ENCODE data around the gene SYCP2.
A peak's percentile ranks its signal among the peaks of the same experiment; 100 is the strongest.

SYCP2 gene

DNA sequence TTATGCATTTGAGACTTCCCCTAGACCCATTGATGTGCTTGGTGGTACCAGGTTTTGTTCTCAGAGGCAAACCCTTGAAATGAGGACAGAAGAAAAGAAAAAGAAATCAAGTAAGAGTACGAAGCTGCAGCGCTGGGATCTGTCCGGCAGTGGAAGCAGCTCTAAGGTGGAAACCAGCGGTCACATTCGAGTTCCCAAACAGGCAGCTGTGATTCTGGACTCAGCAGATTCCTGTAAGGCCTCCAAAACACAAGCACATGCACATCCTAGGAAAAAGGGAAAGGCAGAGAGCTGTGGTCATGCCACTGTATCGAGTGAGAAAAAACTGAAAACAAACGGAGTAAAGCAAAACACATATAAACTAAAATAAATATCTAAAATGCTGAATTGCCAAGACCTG is 11.3 kb upstream of the SYCP2 start:
- DNase-seq, result peak in 1 of 2 experiments; percentile 33

DNA sequence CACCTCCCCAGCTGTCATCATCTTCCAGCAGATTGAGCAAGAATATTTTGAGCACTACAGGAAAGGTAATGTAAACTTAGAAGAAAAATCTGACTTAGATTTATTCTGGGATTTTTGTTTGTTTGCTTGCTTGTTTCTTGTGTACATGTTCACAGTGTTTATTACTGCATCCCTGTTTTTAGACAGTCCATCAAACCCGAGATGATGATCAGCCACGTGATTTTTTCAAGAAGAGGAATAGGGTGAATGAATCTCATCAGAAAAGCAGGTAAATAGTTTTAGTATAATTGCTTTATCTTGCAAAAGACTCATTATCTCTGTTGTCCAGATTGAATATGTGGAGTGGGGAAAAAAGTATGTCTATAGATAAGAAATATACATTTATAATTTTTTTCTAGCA is 8.8 kb upstream of the SYCP2 start:
- DNase-seq, result no peak

DNA sequence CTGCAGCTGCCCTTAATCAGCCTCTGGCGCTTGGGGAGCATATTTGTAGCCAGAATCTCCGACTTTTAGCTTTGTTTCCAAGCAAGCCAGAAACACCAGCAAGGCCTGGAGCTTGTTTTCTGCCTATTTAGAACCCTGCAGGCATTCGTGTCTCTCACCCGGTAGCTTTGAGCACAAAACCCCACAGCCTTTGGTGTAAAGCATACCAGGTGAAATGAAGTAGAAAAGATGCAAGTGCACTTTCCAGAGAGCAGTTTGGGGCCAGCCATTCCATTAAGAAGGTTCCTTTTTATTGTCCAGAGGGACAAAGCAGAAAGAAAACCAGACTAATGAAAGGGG is 7.5 kb upstream of the SYCP2 start:
- DNase-seq, result no peak

DNA sequence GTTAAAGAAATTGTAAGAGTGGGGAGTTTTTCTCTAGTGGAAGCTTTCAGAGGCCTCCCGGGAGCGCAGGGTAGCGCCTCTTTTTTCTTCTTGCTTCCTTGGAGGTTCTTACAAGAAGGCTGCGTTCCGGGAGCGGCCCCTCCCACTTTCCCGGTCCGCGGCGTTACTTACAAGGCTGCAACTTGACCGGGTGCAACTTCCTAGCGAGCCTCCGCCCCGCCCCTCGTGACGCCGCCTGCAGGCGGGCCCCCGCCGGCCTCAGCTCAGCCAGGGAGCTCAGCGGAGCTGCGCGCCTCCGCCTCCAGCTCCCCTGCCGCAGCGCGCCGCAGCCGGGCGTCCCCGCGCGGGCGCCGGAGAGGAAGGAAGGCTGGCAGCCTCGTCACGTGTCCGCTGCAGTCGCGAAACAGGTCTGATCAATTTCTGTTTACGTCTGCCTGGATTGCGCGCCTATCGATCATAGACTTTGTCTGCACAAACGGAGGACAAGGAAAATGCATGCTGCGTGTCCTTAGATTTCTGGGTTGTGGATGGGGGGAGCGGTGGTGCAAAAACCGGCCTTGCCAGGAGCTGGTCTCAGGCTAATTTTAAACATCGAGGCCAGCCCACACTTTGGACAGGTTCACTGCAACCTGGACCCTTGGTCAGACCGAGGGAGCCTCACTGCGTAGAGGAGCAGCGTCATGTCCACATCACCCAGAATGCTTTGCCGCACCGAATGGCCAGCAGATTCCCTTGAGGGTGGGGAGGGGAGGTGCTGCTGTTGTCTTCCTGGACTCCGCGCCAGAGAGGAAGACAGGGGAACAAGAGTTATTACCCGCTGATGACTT is 6.9 kb upstream of the SYCP2 start, which contains the start of the genes FAM217B and PPP1R3D:
Gene FAM217B, plus strand, starts transcription at position 261 of the 827 bp plus-strand sequence. CDS start 3,555 bp downstream, outside the sequence.
Gene PPP1R3D, minus strand, starts transcription at position 177 of the 827 bp plus-strand sequence. CDS start 374 bp downstream, outside the sequence.
- peak; percentile 89 to 97 for DNase-seq

DNA sequence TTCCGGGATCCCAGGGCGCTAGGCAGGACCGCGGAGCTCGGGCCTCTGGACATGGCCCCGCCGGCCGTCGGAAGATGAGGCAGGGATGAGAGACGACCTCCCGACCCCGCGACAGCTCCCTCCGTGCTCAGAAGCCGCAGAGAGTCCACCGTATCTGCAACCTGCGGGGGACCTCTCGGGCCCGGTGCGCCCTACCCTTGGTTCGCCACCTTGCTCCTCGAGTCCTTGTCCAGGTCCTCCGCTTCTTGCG is 6.4 kb upstream of the SYCP2 start:
- peak in 1 of 2 experiments; percentile 63 for DNase-seq

DNA sequence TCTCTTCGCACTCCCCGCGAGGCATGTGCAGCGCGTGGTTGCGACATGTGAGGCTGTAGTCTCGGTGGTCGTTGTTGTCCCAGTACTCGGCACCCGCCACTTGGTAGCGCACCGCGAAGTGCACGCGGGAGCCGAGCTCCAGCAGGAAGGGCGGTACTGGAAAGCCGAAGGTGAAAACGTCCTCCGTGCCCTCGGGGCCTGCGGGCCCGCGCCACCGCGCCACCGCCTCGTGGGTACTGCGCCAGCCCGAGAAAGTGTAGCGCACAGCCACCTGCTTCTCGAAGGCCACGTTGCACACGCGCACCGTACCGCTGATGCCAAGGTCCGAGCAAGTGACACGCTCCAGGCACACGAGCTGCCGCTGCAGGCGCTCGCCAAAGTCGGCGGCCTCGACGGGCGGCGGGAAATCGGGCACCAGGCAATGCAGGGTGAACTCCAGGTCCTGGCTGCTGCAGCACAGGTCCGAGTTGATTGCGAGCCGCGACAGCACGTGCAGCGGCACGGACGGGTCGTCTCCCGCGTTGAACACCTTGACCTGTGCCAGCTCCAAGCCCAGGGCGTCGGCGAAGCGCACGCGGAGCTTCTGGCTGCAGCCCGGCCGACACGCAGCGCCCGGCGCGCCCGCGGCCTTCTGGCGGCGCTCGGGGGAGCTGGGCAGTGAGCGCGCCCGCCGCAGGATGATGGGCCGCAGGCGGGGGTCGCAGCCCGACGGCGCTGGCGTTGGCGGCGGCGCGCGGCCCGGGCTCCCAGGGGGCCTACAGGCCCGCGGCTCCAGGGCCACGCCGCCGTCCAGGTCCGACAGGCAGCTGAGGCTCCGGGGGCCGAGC is 5.8 kb upstream of the SYCP2 start:
- peak in 1 of 2 experiments; percentile 60 for DNase-seq

DNA sequence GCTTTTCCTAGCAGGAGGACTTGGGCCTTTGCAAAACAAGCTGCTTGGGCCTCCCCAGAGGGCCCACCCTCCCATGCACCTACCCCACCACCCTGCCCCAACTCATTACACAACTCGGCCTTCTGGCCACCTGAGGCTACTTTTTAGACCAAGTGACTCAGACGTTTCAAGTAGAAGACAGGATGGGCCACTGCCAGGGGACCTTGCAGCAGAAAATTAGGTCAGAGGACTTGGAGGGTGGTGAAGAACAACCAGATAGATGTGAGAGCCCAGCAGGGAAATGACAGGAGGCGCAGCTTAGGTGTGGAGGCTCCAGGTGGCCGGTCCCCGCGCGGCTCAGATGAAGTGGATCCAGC is 5.2 kb upstream of the SYCP2 start:
- DNase-seq, result no peak

DNA sequence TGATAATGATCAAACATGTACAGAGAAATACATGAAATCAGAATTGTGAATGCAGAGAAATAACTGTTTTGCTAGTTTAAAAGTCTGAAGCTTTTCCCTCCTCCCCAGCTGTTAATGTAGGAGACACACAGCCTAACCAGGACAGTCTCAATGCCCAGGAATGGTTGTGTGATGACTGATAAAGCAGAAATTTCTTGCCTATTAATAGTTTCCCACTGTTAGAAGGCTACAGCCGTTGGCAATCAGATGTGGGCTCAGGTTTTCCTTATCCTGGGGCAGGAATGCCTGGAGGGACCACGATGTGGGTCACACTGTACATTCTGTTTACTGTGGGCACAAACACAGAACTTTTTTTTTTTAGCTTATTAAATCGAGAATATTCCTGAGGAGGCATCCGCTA is 4.8 kb upstream of the SYCP2 start:
- no peak for DNase-seq

DNA sequence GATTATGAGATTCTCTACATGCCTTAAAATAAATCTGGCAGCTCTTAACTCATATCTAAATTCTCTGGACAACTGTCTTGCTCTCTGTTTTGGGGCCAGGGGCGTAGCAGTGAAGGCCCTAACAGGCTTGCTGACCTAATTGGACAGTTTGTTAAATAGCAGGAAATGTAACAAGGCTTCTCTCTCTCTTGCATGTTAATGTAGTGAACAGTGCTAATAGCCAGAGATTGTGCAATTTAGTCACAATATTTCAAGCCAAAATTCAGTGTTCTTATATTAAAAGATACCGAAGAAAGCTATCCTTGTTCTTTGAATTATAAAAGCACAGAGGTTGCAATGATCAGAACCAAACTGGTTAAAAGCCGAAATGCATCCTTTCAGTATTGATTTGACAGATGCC is 3.7 kb upstream of the SYCP2 start:
- no peak for DNase-seq

DNA sequence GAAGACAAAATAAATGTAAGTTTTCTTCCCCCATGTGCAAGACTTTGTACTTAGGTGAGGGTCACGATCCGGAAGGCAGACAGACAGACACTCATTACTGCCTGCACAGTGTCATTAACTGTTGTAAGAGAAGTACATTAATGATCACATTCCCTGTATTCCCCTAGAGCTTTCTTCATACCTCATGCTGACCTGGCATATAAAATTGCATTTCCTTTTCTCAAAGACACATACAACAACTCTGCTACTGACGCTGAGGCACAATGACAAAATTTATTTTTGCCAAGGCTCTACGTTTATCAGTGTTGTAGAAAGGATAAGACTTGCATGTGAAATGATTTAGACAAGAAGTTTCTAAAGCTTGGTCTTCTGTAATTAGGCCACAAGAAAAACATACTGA is 3.0 kb upstream of the SYCP2 start:
- no peak for DNase-seq

DNA sequence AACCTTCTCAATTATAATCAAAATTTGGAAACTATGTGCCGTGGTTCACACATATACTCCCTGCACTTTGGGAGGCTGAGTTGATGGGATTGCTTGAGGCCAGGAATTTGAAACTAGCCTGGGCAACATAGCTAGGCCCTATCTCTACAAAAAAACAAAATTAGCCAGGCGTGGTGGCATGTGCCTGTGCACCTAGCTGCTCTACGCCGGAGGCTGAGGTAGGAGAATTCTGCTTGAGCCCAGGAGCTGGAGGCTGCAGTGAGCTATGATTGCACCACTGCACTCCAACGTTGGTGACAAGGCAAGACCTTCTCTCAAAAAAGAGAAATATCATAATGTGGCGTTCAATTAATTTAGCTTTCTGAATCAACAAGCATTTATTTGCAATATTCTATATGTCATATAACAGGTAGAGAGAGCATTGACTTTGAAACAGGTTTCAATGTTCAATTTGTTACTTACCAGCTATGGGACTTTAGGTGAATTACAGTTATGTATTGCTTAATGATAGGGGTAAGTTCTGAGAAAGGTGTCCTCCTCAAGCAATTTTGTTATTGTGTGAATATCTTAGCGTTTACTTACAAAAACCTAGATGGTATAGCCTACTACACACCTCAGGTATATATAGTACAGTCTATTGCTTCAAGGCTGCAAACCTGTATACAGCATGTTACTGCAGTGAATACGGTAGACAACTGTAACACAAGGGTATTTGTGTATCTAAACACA is 2.2 kb upstream of the SYCP2 start:
- DNase-seq, result no peak

DNA sequence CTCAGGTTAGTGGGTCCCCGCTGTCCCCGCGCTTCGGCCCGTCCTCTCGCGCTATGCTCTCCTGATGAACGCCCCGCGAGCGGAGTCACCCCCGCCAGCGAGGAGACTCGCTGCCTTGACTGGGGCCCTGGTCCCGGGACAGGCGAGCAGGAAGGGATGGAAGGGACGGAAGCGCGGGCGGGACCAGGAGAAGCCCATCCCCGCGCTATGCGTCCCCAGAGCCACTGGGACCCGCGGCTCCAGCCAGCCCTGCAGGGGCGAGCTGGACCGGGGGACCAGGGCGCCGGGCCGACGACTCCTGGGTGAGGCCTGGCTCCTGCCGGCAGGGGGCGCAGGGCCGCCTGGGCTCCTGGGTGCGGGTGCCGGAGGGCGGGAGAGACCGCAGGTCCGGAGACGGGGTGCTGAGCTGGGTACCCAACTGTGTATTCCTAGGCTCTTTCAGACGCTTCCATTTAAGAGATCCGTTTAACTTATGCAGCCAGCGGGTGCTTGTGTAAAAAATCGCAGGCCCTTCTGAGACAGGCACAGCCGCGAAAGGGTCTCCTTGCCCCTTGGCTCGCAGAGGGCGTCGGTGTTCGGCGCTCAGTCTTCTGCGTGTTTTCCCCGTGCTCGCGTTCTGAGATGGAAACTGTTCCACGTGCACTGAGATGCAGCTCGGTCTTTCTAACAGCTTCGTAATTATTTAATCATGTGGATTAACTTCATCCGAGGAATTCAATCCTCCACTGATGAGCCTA is 580 bp upstream of the SYCP2 start:
- DNase-seq, result peak; percentile 39 to 91

DNA sequence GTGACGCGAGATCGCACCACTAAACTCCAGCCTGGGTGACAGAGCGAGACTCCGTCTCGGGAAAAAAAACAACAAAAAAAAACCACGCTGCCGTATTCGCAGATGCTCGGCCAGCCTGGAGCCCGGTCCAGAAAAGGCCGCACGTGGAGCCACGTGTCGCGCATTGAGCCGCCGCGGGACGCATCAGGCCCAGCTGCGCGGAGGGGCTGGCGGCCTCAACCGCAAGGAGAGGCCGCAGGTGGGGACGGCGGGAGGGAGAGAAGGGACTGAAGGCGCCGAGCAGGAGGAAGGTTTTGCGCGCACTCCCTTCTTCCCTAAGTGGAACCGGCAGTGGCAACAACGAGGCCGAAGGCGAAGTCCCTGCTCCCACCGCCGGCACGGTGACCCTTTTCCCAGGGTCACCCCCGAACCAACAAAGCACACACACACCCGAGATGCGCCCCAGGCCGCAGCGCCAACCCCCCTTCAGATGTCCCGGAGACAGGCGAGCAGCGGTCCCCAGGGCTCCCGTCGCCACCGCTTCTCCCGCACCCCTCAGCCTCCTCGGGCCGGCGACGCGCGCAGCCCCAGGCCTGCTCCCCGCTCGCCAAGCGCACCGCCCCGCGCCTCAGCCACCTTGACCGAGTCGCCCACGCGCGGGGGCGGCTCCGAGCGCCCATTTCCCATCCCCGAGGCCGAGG is 681 bp downstream of the SYCP2 start:
- no peak for DNase-seq

DNA sequence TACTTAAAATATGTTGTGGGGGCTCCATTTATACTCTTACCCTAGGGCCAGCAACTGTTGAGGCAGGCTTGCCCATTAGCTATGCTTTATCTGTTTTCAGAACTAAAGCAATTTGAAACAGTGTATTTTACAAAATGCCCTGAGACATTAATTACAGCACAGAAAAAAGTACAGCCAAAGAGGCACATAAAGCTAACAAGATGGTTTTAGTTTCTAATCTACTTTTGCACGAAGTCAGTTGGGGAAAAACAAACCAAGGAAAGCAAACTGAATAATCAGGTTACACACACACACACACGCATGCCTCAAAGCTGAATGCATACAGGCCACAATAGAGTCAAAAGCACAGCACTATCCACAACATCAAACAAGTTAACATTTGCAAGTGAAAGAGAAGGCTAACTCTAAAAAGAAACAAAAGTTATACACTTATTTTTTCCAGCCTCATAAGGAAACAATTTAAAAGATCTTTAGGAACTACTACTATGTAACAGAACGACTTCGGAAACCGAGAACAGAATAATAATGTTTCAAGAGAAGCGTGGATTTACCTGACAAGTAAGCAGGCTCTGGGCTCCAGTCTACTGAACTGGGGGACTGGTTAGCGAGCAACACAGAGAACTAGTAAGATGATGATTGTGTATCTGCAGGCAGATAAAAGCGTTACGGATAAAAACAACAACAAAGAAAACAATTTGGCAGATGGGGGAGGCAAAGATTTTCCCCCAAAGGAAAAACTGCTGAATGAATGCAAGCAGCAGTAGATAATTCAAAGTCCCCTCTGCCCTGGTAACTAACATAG is 1.7 kb downstream of the SYCP2 start:
- no peak for DNase-seq

DNA sequence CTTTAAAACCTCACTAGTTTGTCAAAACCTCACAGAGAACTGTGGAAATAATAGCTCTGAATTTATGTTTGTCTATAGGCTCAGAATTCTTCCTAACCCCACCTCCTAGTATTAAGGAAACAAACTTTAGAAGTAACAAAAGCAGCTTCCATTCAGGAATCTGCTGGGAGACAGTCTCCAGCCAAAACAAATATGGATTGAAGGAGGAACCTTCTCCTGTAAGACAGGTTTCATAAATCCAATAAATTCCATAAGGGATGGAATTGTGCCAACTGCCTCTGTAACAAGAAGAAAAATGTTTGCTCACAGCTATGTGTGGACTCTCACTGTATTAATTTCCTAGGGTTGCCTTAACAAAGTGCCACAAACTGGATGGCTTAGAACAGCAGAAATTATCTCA is 7.5 kb downstream of the SYCP2 start:
- DNase-seq, result no peak

DNA sequence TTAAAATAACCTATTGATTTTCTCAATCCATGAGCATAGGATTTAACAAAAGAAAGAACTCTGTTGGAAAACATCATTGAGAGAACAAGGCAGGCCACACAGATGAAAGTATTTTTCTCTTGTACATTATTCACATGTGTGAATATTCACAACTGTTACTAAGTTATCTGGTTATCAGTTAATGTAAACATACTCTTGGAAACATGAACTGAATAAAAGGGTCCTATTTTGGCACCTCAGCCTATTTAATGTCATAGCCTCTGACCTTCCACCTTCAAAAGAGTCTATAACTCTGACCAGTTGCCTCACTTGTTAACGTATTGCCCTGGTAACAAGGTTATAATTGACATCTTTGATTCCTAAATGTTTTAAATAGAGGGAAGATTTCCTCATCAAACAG is 8.1 kb downstream of the SYCP2 start:
- DNase-seq, result no peak

DNA sequence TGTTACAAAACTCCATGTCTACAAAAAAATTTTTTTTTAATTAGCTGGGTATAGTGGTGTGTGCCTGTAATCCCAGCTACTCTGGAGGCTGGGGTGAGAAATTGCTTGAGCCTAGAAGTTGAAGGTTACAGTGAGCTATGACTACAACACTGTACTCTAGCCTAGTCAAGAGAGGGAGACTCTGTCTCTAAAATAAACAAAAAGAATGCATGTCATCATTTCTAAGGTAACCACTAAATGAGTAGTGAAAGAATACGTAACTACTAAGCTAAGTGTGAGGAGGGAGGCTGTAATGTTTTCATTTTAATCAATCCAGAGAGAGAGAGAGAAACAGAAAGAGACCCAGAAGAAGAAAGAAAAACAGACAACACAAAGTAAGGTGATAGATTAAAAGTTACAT is 9.9 kb downstream of the SYCP2 start:
- no peak for DNase-seq

DNA sequence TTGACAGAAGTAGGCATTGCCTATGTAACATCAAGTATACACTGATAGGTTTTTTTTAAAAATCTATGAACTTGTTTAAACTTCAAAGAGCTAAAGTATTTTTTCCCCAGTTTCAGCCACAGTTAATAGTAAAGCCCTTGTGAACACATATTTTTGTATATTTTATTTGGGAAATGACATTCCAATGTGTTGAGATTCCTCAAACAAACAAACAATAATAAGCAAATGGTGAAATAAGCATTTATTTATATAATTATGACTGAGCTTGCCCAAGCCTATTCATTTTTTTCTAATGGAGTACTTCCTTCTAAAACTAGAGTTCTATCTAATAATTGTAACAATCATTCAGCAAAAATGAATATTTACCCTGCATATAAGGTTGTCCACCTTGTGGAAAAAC is 12.5 kb downstream of the SYCP2 start:
- DNase-seq, result no peak

DNA sequence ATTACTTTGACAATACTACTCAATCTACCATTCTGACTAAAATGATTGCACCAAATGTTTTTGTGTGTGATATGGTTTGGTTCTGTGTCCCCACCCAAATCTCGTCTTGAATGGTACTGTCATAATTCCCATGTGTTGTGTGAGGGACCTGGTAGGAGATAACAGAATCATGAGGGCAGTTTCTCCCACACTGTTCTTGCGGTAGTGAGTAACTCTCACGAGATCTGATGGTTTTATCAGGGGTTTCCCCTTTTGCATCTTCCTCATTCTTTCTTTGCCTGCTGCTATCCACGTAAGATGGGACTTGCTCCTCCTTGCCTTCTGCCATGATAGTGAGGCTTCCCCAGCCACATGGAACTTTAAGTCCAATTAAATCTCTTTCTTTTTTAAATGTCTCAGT is 20.8 kb downstream of the SYCP2 start:
- DNase-seq, result no peak

DNA sequence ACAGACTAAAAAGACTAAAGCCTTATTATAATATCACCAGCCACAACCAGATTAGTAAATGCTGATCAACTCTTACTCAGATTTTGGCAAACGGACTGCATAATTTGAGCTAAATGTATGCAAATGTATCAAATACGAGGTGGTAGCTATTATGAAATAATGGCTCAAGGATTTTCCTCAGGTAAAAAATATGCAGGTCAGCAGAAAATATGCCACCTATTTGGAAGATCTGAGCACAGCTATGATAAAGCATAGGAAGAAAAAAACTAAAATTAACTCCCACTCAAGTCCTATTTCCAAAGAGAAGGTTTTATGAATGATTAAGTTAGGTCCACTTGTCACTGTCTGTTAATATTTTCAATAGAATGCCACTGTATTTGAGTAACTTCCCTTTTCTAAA is 22.4 kb downstream of the SYCP2 start:
- no peak for DNase-seq

DNA sequence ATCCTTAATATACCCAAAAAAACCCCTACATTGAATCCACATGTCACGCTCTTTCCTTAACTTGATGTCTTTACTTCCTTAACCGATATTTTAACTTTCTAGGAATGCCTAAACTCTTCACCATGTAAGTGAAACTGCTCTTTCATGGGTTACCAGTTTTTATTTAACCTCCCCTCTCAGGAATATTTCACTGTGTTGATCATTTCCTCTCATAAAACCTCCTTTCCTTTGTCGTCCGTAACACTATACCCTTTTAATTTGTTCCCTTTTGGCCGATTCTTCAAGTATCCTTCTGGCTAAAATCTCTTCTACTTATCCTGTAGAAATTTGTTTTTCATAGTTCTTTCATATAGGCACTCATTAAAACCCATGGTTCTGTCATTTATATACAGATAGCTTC is 24.6 kb downstream of the SYCP2 start:
- no peak for DNase-seq

DNA sequence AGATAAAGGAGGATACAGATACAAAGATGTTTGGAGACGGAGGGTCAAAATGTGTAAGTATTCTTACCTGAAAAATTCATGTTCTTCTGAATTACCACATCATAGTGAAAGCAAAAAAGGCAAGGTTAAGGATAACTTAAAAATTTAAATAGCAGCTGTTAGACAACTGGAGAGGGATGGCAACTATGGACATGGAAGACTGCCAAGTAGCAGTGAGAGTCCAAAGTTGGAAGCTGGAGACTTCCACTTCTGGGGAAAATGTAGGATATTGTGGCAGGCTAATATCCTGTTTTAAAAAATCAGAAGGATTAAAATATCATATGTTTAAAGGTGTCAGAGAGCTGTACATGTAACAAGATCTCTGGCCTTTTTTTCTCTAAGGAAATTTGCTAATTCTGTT is 29.8 kb downstream of the SYCP2 start:
- DNase-seq, result no peak
